GM21723 (cell line): ENCODE results near the gene IFTAP.

ENCODE experiments used
- ATAC-seq: cut with Tn5 transposase; IDR thresholded peaks from one replicate; pipeline ENCODE4 v1.9.1; 2021; ENCODE audit warnings: mild to moderate bottlenecking, moderate library complexity; ENCODE audit not compliant: unreplicated experiment

Gene IFTAP

DNA sequence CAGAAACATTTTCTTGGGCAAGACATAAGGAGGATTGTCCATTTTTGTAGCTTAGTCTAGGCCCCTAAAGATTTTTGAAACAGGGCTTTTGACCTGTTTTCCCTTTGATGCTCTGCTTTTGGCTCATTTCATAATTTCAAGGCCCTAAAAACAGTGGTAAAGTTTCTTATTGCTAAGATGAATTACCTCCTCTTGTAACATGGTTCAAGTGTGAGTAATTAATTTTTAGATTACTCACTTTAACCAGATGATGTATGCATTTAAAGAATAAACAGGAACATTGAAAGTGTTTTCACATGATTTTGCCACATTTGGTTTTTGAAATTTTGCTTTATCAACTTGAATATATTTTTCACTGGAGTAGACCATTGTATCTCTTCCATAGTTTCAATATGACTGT lies 2.6 kb downstream of the IFTAP start:
- no peak for ATAC-seq

DNA sequence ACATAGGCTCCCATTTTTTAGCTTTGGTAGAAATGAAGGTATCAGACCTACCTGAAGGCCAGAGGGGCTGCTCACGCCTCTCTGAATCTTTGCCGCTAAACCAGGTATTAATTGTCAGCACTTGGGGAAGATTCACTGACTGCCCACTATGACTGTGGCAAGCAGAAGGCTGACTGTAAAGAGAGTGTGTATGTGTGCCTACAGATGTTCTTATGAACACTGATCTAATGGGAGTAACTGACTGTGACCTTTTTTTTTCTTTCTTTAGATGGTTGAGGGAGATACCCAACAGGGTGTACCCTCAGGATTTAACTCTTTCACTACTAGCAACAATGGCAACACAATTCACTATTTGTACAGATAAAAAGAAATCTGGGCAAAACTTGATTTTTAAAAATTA lies 3.7 kb downstream of the IFTAP start, which contains the start of gene RAG2:
Gene RAG2 (minus strand): TSS at position 186 of the 400 bp plus-strand sequence. CDS start 4,068 bp downstream, outside the sequence.
- no peak for ATAC-seq

DNA sequence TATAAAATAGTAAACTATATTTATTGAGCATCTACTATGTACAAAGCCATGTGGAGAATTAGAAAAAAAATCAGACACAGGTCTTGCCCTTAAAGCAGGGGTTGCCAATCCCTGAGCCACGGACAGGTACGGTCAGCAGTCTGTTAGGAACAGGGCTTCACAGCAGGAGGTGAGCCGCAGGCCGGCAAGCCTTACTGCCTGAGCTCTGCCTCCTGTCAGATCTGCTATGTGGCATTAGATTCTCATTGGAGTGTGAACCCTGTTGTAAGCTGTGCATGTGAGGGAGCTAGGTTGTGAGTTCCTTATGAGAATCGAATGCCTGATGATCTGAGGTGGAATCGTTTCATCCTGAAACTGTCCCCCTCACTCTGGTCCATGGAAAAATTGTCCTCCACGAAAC lies 5.9 kb downstream of the IFTAP start:
- no peak for ATAC-seq

DNA sequence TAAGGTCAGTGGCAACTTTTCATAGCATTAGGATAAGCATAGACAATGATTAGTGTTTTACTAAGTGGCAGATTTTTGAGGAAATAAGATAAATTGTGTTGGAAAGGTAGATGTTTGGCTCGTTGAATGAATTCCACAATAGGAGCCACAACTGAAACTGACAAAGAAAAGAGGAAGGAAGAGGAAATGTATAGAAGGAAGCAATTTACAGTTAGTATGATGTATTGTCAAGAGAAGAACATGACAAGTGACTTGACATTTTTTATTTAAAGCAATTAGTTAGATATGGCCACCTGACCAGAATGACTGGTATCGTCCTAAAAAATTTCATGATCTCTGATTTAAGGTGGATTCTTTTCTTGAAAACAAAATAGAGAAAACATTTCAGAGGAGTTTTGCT lies 6.9 kb downstream of the IFTAP start:
- no peak for ATAC-seq

DNA sequence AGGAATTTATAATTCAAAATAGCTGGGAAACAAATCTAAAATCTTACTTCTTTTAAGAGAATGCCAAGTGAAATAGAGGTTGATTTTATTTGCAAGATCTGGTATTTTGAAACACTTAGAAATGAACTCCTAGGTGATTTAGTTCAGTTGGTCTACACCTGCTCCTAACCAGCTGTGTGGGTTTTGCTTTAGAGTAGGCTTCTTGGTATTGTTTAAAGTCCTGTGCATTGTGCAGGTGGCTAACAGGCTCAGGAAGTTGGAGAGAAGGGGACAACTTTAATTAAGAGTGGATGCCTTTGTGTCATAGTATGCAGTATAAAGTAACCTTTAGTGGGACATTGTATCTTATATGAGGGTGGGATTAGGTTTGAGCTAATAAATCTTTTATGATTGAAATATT lies 7.8 kb downstream of the IFTAP start:
- ATAC-seq: no peak

DNA sequence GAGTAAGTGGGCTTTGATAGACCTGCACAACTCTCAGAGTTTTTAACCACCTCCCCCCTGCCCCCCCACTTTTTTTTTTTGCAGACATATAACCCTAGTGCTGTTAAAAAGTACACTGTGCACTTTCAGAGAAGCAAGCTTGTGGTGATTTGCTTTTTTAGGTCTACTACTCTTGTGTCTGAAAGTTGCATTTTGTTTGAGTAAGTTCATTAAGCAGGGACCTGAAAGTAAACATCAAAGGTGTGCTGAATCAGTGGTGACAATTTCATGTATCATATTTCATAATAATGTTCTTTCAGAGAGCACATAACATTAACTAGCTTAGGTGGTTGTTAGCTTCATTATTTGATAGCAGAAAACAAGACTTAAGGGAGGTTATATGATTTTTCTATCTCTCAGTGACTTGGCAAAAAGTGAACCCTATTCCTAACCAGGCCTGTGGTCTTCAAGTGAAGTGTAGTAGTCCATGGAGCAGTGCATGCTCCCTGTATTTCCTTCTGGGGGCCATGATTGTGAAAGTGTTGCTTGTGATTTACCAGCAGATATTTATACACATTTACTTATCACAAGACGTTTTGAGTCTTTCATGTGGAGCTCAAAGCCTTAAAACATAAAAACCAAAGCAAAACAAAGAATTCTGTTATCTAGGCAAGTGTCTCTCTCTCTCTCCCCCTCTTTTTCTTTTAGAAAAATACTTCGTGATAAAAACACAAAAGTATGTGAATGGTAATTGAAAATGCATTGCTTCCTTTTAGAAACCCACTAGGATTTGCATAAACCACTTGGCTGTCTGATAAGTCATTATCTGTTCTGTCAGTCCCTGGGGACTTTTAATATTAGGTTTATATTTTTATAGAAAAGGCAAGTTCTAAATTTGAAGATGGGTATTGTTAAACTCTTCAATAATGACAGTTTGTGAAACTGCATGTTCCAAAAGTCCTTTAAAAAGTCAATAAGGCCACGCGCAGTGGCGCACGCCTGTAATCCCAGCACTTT lies 11.2 kb downstream of the IFTAP start:
- ATAC-seq: peak; percentile 79

DNA sequence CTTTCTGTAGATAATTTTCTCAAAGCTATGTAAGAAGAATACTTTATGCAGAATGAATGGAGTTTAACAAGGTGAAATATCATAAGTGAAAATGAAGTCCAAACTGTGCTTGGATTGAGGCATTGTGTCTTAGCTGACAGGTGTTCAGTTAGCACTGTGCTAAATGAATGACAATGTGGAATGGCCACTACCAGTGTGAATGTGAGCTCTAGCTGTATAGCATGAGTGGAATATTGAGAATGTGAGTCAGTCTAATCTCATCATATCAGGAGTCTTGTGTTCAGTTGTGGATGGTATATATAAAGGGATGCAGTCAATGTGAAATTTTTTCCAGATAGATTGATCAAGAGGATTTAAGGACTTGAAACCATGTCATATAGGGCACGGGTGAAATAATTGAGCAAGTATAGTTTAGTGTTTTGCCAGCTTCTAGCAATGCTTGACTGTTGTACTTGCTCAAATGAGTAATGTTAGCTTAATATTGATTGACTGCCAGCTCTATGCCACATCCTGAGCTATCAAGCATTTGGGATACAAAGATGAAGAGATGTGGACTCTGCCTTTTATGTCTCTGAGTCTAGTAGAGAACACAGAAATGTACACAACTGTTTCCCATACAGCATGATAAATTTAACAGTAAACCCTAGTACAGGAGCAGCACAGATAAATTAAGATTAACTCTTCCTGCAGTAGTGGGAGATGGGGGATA lies 14.3 kb downstream of the IFTAP start:
- ATAC-seq: no peak

DNA sequence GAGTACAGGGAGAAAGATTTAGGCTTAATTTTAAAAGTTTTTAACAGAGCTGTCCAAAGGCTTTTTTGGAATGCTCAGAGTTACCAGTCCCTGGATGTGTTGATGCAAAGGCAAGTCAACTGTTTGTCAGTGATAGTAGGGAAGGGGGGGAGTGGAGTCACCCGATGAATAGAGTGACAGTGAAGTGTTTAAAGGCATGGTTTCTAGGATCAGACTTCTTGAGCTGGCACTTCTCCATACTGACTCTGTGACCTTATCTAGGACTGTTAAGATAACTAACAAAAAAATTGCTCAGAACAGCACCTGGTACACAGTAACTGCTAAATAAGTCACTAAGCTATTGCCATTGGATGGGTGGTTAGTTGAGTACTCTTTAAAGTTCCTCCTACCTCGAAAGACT lies 15.1 kb downstream of the IFTAP start:
- ATAC-seq: no peak

DNA sequence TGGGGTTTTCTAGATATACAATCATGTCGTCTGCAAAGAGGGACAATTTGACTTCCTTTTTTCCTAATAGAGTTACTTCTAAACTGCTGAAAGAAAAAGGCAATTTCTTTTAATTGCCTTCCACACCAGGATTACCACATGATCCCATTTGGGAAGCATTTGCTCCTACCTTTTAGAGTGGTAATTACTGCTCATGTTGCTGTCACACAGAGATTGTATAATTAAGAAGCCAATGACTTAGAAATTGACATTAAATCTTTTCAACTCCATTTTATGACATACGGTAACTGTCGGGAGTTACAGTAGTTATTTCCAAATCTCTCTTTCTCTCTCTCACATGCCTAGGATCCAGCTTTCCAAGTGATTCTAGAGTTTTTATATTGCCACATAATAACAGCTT lies 21.5 kb downstream of the IFTAP start:
- ATAC-seq: no peak

DNA sequence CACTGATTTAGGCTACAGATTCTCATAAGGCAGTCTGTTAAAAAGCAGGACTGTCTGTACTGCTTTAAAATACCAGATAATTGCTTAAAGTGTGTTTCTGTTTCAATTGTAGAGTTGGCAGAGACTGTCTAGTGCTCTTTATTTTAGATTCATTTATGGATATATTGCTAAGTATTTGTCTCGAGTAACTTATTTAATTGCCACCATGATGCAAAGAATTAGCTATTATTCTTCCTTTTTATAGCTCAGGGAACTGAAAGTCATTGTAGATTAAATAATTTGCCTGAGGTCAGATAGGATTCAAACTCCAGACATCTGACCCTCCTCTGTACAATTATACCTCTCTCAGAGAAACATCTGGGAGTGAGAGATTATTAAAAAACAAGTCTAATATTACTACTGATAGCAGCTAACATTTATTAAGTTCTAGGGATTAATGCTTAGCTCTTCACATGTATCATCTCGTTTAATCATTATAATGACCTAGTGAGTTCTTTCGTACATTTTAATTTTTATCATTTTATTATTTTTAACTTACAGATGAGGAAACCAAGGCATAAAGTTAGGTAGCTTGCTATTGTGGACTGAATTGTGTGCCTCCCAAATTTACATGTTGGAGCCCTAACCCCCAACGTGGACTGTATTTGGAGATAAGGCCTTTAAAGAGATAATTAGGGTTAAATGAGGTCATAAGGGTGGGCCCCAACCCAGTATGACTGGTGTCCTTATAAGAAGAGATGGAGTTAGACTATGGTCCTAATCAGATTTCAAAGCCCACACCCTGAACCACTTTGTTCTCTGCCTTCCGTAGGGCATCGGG lies 23.5 kb downstream of the IFTAP start:
- ATAC-seq: no peak

DNA sequence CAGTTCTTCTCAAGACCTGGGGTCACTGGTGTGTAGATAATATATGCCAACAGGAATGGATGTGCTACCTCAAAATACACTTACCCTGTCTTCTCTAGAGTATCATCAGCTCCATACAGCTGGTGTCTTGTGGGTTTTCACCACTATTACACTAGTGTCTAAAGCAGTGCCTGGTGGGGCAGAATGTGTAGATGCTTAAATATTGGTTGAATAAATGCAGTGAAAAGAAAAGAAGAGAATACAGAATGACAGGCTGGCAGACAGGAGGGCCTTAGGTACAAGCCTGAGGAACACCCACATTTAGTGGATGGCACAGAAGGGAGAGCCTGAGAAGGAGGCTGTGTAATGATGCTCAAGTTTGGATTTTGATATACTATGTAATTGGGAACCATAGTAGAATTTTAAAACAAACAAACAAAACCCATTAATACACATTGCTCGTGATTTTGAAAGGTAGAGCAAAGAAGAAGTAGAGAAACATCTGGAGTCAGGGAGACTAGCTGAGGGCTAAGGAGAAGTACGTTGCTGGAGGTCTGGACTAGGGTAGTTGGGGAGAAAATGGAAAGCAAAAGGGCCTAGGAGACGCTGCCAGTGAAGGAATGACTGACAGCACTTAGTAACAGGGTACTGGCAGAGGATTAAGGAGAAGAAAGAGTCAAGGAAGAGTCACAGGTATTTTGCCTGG lies 24.2 kb downstream of the IFTAP start:
- no peak for ATAC-seq

DNA sequence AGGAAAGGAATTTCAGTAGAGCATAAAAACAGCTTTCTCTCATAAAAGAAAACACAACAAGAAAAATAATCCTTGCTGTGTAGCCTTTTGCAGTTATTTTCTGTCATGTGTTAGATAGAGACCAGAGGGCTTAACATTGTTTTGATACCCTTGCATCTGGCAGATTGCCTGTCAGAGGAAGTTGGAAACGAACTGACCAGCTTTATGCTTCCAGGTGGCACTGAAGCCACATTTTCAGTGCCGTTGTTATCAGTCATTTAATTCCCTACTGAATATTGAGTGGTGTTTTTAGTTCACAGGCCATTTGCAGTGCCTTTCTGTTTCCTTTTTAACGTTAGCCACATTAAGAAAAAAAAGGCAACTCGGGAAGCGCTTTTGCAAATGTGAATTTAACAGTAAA lies 25.2 kb downstream of the IFTAP start:
- ATAC-seq: no peak

DNA sequence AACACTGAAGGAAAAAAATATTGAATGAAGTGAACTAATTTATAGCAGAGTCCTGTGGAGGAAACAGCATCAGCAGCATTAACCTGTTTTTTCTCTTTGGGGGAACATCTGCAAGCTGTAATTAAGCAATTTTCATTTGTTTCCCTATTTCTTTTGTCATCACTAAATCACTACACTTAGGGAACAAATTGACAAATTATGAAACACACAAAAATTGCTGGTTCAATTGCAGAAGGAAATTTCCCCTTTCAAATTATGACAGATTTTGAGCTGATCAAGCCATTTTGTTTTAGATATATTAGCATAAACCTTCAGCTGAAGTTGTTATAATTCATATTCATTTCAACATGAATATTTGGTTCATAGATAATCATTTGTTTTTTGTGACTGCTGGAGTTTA lies 25.9 kb downstream of the IFTAP start:
- no peak for ATAC-seq

DNA sequence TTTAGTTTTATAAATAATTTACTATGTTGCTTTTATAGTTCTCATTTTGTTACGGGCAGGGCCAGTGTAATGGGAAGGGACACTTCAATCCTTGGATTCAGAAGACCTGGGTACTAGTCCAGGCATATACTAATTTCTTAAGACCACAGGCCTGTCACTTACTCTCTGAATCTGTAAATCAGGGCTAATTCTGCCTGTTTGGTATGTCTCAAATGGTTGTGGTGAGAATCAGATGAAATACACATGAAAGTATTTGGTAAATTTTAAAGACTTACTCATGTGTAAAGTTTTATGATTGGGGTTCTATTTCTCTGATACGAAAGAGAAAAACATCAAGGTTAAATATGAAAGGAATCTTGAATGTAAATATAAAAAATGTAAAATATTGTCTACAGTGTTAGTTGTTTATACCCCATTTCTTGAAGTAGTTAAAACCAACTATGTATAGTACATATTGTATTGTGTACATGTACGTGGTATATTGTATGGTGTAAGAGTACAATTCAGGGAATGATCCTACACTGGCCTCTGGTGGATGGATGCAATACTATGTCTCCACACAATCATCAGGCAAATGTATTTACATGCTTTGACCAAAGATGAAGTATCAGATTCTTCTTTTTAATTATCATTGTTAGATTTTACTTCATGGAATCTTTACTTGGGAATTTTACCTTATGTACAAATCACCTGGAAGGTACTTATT lies 28.3 kb downstream of the IFTAP start:
- ATAC-seq: peak; percentile 84

DNA sequence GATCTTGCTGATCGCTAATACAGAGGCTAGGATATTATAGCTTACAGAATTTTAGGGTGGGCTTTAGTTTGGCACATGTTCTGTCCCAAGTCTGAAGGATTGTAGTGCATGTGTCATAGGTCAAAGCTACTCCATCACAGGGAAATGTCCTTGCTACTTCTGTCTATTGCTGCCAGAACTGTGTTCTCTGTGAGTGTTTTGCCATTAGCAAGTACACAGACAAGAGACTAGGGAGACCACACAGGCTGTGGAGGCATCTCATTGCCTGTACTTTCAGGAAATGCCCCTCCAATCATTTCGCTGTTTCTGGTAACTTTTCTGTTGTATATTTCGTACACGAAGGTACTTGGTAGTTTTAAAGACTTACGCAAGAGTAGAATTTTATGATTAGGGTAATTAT lies 29.2 kb downstream of the IFTAP start:
- no peak for ATAC-seq

DNA sequence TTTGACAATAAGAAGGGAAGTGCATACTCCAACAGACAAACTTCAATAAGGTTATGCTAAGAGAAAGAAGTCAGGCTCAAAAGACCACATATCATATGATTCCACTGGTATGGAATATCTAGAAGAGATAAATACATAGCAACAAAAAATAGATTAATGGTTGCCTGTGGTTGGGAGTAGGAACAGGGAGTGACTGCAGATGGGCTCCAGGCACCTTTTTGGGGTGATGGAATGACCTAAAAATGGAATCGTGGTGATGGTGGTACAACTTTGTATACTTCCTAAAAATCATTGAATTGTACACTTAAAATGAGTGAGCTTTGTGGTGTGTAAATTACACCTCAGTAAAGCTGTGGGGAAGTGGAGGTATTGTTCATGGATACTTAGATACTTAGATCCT lies 32.7 kb downstream of the IFTAP start:
- no peak for ATAC-seq

DNA sequence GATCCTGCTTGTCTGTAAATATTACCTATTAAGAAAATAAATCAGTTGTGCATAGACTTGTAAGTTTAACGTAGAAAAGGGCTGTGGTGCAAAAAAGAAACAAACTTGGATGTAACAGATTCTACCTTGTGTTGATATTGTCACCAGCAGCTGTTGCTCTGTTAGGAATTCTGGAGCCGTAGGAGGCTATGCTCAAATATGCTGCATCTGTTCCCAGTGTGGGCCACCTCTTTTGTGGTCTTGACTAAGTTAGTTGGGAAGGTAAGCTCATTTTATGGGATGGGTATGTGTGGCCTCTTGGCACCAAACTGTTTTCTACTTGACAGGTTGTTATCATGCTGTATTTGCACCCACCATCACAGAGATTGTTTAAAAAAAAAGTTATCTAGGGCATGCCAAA lies 33.2 kb downstream of the IFTAP start:
- no peak for ATAC-seq

DNA sequence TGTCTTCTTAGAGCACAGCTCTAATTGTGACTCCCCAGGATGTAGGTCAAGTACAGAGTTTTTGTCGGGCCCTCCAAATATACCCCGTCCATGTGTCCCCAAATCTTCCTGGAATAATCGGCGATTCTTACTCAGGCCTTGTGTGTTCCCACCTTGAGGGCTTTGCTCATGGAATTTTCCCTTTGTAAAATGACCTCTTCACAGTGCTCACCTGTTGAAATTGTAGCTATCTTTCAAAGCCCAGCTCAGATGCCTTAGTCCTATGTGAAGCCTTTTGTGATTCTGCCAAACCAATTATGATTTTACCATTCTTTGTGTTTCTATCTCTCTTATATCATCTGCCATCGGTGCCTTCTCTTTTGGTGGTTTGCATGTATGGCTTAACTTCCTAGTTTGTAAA lies 33.8 kb downstream of the IFTAP start:
- no peak for ATAC-seq

DNA sequence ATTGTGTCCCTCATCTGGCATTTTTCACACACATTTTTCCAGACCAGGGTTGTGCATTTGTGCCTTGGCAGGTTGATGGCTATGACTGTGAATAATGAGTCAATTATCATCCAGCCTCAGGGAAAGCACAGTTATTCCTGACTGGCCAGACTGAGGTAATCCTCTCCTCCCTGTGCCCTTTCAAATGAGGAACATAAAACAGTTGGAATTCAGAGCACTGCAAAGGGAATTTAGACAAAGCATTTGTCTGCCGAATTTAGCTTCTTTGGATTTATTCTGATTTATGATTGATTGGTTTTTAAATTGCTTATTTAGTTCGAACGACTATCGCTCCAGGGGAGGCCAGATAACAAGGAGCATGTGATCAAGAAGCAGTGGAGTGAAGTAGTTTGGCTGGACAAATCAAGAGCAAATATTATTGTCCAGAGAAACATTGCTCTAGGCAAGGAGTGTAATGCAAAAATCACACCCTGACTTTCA lies 34.5 kb downstream of the IFTAP start:
- no peak for ATAC-seq

DNA sequence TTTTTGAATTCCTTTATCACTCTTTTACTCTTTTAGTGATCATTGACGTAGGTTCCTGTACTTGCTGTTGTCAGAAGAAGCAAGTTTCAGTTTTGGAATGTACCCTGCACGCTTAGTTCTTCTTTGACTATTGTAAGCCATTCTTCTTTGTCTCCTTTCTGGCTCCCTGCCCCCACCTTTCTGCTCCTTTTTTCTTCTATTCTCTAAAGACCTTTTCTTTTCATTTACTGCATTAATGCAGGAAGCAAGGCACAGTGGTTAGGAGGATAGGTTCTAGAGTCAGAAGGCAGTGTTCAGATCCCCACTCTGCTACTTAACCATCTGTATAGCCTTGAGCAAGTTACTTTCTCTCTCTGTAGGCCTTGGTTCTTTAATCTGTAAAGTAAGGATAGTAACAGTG lies 37.5 kb downstream of the IFTAP start:
- ATAC-seq: peak; percentile 98
